SK-MEL-5 (cell line): Measurements from ENCODE around the gene PARS2. TPM values are rescaled to one million over a fixed set of nuclear protein-coding genes. Genes with fewer than 3 reads are reported as not detected.
A peak's percentile ranks its signal among the peaks of the same experiment; 100 is the strongest.

Experiments
- DNase-seq: peaks from one replicate; pipeline ENCODE4 v3.0.0-alpha.2; 2016; ENCODE audit warnings: low read depth, low spot score
- in situ Hi-C: cut with HindIII; loops from 2 replicates; pipeline ENCODE4 v1.10.0; 2016; ENCODE audit warnings: low sequenced_read_pairs, high pct_unique_total_duplicates, low pct_unique_long_range_greater_than_20kb
- polyA plus RNA-seq, 2 experiments: library from polyadenylated mRNA; depleted of rRNA; stranded (reverse); fragments of >200 nt; gene quantifications; 2 replicates each; pipeline ENCODE4 v1.2.3, GENCODE V29; 2015
- total RNA-seq: library from RNA; depleted of rRNA; stranded (reverse); fragments of >200 nt; shearing (Covaris generic); gene quantifications from 2 replicates; pipeline ENCODE4 v1.2.3, GENCODE V29; 2014; rRNA removed

PARS2 gene
- total RNA-seq, result 7.1 and 7.3 TPM in 2 replicates
- 6.3 and 7.6 TPM in 2 replicates for polyA plus RNA-seq (2015; cell fraction: cytosol; rRNA removed)
- polyA plus RNA-seq (2015; cell fraction: nucleus; rRNA removed), result 1.1 and 1.8 TPM in 2 replicates

- in situ Hi-C loops, result no loop called here
- DNase-seq, result peak; percentile 99
These were observed at the start of gene PARS2 for GRCh38 chr1:54764133-54764921. Gene PARS2, minus strand, starts transcription at chr1:54764523. Its CDS starts 5,362 bp downstream, at chr1:54759161.

GRCh38 chr1:54814126-54814498 lies 49.8 kb upstream of the PARS2 start:
- DNase-seq, result no peak

DNA sequence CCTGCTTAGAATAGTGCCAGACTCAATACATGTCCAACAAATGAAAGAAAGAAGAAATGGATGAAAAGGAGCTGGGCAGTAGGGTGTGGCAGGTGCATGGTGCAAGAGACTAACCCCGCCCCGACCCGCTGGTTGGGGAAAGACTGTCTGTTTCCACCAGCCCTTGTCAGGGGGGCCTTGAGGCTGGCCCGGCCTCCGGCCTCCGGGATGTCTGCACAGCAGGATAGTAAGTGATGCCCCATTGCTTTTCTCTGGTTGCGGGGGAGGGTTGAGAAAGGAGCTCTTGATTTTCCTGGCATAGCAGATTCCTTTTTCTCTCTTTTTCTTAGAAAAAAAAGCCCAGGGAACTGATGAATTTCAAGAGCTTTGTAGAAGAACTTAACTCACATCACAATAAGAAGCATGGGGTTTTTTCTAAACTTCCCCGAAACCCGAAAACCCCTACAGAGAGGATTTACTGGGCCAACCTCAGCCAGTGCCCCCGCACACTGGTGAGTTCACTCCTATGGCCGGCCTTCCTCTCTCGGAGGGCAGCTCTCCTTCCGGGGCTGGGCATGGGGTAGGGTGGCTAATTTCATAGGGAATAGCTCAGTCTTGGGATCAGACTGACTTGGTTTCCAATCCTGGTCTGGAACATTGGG lies 49.3 kb upstream of the PARS2 start:
- no peak for DNase-seq
- in situ Hi-C loops, result no loop called here

More at GRCh38 chr1:54814126-54814498, 49.8 kb upstream of the PARS2 start:
- in situ Hi-C loops, result no loop called here

- in situ Hi-C loops, result no loop called here
- DNase-seq, result no peak
These were observed 48.6 kb upstream of the PARS2 start for GRCh38 chr1:54812801-54813484.

DNA sequence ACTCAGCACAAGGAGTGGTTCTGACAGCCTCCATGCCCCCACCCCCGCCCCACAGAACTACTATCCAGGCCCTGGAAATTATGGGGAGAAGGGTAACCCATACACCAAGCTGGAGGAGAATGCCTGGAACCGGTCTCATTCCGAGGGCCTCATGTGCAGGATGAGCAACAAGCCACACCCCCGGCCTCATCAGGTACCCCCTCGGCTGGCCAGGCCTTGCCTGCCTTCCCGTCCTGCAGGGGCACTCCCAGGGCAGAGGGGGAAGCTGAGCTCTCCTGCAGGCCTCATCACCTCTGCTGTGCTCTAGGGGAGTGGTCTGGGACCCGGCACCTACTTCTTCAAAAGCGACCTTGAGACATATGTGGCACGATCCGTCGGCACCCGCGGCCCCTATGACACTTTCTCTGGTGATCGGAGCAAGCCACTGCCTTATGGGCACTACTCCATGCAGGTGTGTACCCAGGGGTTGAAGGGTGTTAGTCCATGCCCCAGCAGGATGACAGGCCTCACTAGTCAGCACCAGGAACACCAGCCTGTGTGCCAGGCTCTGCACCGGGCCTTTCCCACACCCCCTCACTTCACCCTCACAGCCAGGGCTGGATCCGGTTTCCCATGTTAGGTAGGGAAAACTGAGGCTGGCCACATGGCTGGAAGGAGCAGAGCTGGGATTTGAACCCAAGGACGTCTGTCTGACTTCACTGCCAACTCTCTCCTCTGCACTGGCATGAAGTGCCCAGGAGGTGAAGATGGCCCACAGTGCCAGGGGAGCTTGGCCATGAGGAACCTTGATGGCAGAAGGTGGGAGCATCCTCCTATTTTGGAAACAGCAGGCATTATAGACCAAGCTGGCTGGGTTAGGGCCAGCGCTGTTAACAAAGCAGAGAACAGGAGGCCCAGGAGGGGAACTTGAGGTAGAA lies 47.7 kb upstream of the PARS2 start:
- no peak for DNase-seq
- in situ Hi-C loops, result no loop called here

- in situ Hi-C loops, result no loop called here
- DNase-seq, result no peak
These were observed 46.7 kb upstream of the PARS2 start for GRCh38 chr1:54811066-54811465.

DNA sequence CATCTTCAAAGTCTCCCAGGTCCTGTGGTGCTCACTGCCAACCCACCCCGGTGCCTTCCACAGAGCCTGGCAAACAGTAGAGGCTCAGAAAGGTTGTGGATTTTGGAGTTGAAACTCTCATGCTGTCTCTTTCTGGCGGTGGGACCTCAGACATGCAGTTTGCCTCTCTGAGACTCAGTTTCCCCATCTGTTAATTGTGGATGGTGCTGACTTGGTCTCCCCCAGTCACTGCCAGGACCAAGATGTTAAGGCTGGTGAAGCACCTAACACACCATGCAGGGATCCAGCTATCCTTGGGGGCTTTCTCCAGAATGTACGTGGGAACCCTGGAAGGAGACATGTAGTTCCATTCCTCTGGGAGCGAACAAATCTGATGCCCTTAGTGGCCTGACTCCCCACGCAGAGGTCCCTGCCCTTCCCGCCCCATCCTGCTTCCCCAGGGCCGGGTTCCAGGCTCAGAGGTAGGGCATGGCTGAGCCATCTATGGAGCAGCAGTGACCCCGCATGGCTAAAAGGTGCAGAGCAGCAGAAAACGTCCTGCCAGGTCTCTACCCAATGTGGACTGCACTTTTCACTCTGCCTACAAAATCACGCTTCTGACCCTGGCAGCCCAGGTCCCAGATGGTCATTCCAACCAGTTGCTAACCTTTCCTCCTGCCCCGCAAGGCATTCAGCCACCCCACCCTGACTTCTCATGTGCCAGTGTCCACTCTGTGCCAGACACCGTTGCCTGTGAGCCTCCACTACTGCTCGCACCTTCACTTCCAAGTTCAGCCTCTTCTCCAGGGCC lies 46.0 kb upstream of the PARS2 start:
- peak; percentile 72 for DNase-seq
- in situ Hi-C loops, result no loop called here

DNA sequence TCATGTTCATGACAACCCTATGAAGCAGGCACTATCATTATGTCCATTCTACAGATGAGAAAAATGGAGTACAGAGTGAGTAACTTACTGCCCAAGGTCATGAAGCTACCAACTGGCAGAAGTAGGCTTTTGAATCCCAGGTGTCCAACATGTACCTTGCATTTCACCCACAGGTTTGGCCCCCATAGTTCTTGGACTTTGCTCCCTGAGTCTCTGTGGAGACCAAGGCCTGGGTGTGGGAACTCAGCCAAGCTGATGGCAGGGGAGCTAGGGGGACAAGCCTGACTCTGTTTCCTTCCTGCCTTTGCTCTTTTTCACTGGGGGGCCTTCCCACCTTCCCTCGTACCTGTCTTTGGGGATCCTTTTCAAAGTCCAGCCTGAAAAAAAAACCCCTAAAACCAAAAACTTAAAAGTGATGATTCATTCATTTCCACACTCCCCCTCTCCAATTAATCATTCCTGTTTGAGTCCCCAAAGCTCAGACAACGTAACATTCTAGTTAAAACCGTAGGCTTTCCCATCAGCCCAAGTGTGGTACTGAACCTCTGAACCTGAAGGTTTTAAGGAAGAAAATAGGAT lies 45.3 kb upstream of the PARS2 start:
- no peak for DNase-seq
- in situ Hi-C loops, result no loop called here

DNA sequence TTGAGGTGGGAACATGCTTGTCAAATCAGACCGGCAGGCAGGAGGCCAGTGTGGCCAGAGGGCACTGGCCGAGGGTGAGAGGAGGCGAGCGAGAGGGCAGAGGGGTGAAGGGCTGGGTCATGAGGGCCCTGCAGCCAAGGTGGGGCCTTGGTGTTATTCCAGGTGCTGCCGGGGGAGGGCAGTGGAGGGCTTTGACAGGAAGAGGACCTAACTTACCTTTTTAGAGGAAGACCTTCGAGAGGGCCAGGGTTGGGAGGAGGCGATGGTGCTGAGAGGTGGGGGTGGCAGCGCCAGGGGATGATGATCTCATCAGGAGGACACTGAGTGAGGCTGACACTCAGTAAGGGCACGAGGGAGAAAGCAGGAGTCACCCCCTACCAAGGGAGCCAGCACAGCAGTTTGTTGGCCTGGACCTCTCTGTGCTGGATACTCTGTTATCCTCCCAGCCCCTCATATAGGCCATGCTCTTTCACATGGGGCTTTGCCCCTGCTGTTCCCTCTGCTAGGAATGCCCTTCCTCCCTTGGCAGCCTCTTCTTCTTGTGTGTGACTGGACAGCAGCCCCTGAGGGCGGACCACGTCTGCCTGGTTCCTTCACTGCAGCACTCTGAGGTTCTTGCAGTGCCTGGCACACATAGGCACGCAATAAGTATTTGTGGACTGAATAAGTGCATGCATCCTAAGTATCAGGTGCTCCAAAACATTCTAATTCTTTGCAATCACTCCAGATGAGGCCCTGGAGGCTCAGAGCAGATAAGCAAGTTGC lies 44.3 kb upstream of the PARS2 start:
- in situ Hi-C loops, result no loop called here
- no peak for DNase-seq

DNA sequence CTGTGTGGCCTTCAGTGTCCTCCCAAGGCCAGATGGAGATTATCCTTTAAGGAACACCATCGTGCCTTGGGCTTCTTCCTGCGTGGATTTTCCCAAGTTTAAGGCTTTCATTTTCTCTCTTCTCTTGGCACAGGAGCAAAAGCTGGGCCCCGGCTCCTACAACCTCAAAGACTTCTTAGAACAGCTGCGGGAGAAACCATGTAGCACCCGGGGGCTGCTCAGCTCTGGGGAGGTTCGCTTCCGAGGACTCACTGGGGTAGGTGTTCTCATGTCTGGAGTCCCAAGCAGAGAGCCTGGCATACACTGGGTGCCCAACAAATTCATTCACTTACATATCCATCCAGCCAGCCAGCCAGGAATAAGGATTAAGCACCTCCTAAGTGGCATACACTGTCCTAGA lies 43.4 kb upstream of the PARS2 start:
- in situ Hi-C loops, result no loop called here
- DNase-seq, result no peak

- no peak for DNase-seq
- in situ Hi-C loops, result no loop called here
These were observed 42.7 kb upstream of the PARS2 start for GRCh38 chr1:54806931-54807611.

DNA sequence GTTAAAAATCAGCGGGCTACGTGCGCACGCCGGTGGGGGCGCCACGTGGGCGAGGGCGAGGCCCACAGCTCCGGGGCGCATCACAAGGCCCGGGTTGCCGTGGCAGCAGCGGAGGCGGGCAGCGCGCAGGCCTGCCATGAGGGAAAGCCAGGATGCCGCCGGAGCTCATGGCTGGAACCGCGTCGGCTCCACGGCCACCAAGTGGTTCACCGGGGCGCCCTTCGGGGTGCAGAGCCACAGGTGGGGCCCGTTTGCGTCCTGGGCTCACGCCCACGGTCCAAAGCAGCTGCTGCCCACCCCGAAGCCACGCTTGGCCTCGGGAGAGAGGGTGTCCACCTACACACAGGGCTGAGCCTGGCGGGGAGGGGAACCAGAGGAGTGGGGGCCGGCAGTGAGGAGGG lies 41.7 kb upstream of the PARS2 start:
- no peak for DNase-seq
- in situ Hi-C loops, result no loop called here

- in situ Hi-C loops, result no loop called here
- no peak for DNase-seq
These were observed 41.1 kb upstream of the PARS2 start for GRCh38 chr1:54805466-54805865.

DNA sequence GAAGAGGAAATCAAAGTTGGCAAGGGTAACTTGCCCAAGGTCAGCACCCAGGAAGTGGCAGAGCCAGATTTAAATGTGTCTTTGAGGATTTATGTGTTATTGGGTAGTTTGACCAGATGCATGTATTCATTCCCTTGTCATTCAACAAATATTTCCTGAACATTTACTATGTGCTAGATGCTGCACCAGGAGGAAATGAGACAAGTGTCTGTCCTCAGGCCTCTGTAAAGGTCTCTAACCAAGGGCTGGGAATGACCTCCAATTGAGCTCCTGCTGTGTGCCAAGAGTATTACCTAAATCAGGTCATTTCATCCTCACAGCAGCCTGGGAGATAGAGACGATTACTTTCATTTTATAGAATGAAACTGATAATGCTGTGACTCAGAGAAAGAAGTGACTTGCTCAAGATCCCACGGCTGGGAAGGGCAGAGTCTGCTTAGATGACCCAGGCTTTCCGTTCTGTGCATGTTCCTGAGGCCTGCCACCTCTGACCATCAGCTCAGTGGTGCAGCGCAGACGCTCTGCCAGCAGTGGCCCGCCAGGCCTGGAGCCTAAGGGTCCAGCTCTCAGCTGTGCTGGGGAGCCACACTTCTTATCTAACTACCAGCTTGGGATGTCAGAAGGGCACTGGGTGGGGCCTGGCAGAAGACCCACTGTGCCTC lies 40.3 kb upstream of the PARS2 start:
- no peak for DNase-seq
- in situ Hi-C loops, result no loop called here
